Measurements from ENCODE around the gene NACC1. TPM values are rescaled to one million over a fixed set of nuclear protein-coding genes. Genes with fewer than 3 reads are reported as not detected.

Gene NACC1
- total RNA-seq, 2 donors from 2014 or later, result 56.1 to 67.2 TPM

GRCh38 chr19:13086341-13086740 is 31.7 kb upstream of the NACC1 start:
- ATAC-seq (no peak), DNase-seq (no peak)
- intact Hi-C loops (cut with DNase I, micrococcal nuclease), result no loop called here

- ATAC-seq (no peak), DNase-seq (no peak)
- intact Hi-C loops (cut with DNase I, micrococcal nuclease), result no loop called here
Measured at GRCh38 chr19:13087295-13087694, 30.8 kb upstream of the NACC1 start.

DNA sequence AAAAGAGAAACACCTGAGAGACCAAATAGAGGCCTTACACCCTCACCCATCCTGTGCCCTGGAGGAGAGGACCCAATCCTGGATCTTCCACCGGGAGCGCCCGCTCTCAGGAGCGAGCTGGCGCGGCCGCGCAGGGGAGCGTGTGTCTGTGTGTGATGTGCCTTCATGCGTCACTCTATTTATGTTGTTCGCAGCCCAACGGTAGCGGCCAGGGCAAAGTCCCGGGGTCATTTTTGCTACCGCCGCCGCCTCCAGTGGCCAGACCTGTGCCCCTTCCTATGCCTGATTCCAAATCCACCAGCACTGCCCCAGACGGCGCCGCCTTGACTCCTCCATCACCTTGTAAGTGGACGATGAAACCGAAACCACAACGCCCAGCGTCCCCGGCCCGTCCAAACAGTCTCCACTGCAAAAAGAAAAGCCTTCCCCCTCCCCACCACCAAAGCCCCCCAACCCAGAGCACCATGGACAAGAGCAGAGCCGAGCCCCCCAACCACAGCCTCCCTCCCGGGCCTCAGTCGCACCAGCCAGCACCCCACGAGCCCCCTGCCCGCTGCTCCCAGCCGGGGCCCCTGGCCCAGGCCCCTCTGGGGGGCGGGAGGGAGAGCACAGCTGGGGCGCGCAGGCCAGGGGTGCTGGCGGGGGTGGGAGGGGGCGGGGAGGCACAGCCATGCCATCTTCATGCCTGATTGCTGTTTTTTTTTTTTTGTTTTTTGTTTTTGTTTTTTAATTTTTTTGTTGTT is 30.1 kb upstream of the NACC1 start:
- DNase-seq (no peak), ATAC-seq (no peak)
- intact Hi-C loops (cut with DNase I, micrococcal nuclease), result no loop called here

DNA sequence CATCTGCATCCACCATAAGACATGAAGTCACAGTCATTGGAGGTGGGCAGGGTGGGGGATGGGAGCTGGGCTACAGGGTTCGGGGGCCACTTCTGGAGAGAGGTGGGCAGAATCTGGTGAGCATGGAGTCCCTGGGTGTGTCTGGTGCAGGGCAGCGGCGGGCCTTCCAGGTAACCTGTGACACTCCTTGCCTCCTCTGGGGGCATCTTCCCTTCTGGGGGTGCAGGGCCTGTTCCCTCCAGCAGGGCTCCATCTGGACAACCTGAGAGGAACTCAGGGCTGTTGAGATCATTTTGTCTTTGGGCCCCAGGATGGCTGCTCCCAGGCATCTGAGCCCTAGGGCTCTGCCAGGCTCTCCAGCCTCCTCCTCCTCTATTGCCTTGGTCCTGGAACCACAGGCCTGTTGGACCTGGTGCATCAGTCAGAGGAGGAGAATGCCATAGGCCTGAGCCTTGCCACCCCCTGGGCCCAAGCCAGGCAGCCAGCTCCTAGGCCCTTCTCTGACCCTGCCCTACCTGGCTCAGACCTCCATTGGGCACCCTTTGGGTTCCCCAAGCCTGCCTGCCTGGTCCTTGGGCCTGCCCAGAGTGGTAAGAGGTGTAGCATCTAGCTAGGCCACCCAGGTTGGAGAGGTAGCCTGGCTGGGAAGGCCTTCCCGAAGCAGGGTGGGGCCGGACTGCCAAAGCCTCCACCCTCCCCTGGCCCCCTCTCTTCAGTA is 28.8 kb upstream of the NACC1 start:
- ATAC-seq (no peak), DNase-seq (no peak)
- intact Hi-C loops (cut with DNase I, micrococcal nuclease), result no loop called here

GRCh38 chr19:13089857-13090507 is 28.1 kb upstream of the NACC1 start:
- ATAC-seq (no peak), DNase-seq (no peak)
- intact Hi-C loops (cut with DNase I, micrococcal nuclease), result loop anchor here (5.0 to 10.0 kb wide), 2 partner anchors 105 to 108 kb away; no protein-coding TSS in a partner anchor

- no peak for ATAC-seq
- intact Hi-C loops (cut with DNase I, micrococcal nuclease), result loop anchor here (5.0 to 10.0 kb wide), 2 partner anchors 106 to 108 kb away; no protein-coding TSS in a partner anchor
- no peak for DNase-seq
Measured at GRCh38 chr19:13090511-13091231, 27.4 kb upstream of the NACC1 start.

DNA sequence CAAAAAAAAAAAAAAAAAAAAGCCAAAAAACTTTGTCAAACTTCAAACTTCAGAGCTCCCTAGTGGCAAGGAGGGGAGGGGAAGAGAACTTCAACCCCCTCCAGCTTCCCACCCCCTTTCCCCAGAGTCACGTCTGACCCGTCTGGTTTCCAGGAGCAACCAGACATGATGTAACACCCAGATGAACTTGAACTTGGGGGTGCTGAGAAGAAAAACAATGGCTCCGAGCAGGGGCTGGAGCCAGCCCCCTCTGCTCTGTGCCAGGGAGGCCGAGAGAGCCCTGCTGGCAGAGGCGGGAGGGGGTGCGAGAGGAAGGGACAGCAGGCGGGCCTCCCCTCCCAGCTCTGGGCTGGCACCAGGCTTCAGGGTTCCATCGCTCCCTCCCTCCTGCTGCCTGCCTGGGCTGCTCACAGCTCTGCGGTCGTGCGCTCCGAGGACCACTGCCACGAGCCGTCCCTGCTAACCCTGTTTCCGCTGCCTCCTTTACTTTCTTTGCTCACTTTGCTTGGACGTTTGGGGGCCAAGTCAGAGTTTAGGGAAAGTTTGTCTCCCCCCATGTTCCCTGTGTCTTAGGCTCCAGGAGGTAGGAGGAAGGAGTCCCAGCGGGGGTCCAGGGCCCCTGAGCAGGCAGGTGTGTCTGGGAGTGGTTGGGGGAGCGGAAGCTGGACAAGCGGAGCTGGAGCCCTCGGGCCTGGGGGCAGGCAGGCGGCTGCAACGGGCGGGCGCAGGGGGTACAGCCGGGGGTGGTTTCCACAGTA is 26.5 kb upstream of the NACC1 start:
- ATAC-seq (no peak), DNase-seq (no peak)
- intact Hi-C loops (cut with DNase I, micrococcal nuclease), result loop anchor here (5.0 to 10.0 kb wide), 2 partner anchors 107 to 109 kb away; no protein-coding TSS in a partner anchor

GRCh38 chr19:13092158-13092543 is 25.9 kb upstream of the NACC1 start:
- DNase-seq (no peak), ATAC-seq (no peak)
- intact Hi-C loops (cut with DNase I, micrococcal nuclease), result loop anchor here (5.0 to 10.0 kb wide), 2 partner anchors 107 to 110 kb away; no protein-coding TSS in a partner anchor

DNA sequence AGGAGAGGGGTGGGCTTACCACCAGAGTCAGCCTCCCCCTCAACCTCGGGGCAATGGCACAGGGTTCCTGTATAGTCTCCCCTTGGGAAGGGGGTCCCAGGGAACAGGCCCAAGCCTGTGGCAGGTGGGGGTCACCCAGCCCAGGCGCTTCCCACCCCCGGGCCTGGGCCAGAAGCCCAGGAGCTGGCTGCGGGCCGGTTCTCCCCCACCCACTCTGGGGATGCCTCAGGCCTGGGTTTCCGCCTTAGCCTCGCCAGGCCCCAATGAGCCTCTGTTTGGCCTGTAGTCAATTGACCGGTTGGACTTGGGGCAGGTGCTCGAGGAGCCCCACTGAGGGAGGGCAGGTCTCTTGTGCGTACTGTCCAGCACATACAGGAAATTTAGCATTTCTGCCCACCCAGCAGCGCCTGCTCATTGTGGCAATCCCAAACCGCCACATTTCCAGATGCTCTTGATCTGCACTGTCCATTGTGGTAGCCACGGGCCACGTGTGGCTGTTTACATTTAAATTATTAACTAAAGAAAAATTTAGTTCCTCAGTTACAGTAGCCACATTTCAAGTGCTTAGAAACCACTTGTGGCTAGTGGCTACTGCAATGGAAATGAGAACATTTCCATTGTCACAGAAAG is 25.3 kb upstream of the NACC1 start:
- ATAC-seq (no peak), DNase-seq (no peak)
- intact Hi-C loops (cut with DNase I, micrococcal nuclease), result loop anchor here (5.0 to 10.0 kb wide), 2 partner anchors 108 to 110 kb away; no protein-coding TSS in a partner anchor

DNA sequence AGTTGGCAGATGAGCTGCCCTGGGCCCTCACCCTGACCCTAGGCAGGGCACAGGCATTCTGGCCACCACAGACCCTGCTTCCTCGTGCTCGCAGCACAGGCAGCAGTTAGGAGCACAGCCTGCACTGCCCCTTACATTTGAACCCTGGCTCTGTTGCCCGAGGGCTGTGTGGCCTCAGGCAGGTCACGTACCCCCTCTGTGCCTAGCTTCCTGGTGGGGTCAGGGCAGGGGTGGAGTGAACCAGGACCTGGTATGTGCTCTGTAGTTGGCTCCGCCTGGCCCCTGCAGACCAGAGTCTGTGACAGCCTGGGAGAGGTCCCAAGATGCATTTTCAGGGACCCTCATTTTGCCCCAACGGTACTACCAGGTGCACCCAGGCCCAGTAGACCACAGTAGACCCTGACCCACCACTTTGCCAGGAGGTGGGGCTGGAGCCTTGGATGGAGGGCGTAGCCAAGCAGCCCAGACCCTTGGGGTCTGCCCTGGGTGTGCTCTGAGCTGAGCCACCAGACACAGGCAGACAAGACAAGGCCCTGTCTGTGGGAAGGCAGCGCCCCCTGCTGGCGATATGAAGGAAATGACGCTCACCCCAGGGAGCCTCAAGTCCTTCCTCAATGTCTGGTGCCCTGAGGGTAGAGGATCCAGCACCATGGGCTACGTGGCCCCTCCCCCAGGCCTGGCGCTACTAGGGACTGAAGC is 24.5 kb upstream of the NACC1 start:
- DNase-seq, result peak; percentile 75 to 82
- peak; percentile 74 for ATAC-seq
- intact Hi-C loops (cut with DNase I, micrococcal nuclease), result loop anchor here (5.0 to 10.0 kb wide), 2 partner anchors 109 to 111 kb away; no protein-coding TSS in a partner anchor

GRCh38 chr19:13094106-13094504 is 24.0 kb upstream of the NACC1 start:
- intact Hi-C loops (cut with DNase I, micrococcal nuclease), result loop anchor here (5.0 to 10.0 kb wide), 2 partner anchors 109 to 112 kb away; no protein-coding TSS in a partner anchor
- DNase-seq, result peak in 1 of 2 donors; percentile 48
- peak; percentile 19 for ATAC-seq

- intact Hi-C loops (cut with DNase I, micrococcal nuclease), result loop anchor here (5.0 to 10.0 kb wide), 2 partner anchors 110 to 113 kb away; no protein-coding TSS in a partner anchor
- DNase-seq (peak in 1 of 2 donors; percentile 40), ATAC-seq (no peak)
Measured at GRCh38 chr19:13094771-13095392, 23.2 kb upstream of the NACC1 start.

- intact Hi-C loops (cut with DNase I, micrococcal nuclease), result loop anchor here in 1 of 2 donors (10.0 kb wide), 1 partner anchor 111 kb away; no protein-coding TSS in a partner anchor
- DNase-seq, result peak in 1 of 2 donors; percentile 46
- no peak for ATAC-seq
Measured at GRCh38 chr19:13095393-13095784, 22.7 kb upstream of the NACC1 start.

GRCh38 chr19:13095934-13096927 is 21.8 kb upstream of the NACC1 start:
- intact Hi-C loops (cut with DNase I, micrococcal nuclease), result loop anchor here in 1 of 2 donors (10.0 kb wide), 1 partner anchor 111 kb away; no protein-coding TSS in a partner anchor
- ATAC-seq, result no peak

GRCh38 chr19:13097033-13097462 is 21.0 kb upstream of the NACC1 start:
- DNase-seq, result no peak
- intact Hi-C loops (cut with DNase I, micrococcal nuclease), result loop anchor here in 1 of 2 donors (10.0 kb wide), 1 partner anchor 112 kb away; no protein-coding TSS in a partner anchor
- ATAC-seq, result no peak

More at GRCh38 chr19:13095934-13096927, 21.8 kb upstream of the NACC1 start:
- peak in 1 of 2 donors; percentile 38 for DNase-seq

All from left colon (tissue), 2 donors.